Epithelial cell of prostate (primary cell): ENCODE results near the gene PLP2.
A peak's percentile ranks its signal among the peaks of the same experiment; 100 is the strongest.
"Not testable (repeated sequence)": the region's sequence is repeated elsewhere in the genome, so short reads cannot be mapped to it uniquely, and the experiment has no call there.

Source experiments
- DNase-seq: peaks from one replicate; pipeline ENCODE4 v3.0.0-alpha.2; 2011; ENCODE audit warnings: low read depth, low spot score
- H3K27ac ChIP-seq: fragments of 450-650 bp; 2 replicates; pipeline ENCODE4 v1.5.1; 2017; ENCODE audit warnings: mild to moderate bottlenecking

The PLP2 gene

DNA sequence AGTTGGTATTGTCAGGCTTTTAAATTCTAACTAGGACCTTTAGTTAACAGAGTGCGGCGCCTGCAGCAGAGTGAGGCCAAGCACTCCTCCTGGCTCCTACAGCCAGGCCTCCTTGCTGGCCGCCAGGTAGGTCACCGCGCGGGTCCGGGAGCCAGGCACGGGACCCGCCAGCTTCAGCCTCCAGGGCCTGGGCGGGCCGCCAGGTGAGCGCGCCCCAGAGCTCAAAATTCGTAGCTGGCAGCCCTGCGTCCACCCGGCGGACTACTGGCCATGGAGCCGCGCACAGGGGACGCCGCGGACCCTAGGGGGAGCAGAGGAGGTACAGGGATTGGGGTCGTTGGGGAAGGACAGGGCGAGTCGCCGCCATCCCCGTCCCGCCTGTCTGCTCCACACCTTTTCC lies 9.1 kb upstream of the PLP2 start, which contains the start of gene MAGIX:
TSS of gene MAGIX (plus strand) at position 139 of the 400 bp plus-strand sequence. CDS start at position 271, 132 bp downstream.
- H3K27ac ChIP-seq = peak within 1 kb of the TSS; percentile 70
- no peak for DNase-seq

DNA sequence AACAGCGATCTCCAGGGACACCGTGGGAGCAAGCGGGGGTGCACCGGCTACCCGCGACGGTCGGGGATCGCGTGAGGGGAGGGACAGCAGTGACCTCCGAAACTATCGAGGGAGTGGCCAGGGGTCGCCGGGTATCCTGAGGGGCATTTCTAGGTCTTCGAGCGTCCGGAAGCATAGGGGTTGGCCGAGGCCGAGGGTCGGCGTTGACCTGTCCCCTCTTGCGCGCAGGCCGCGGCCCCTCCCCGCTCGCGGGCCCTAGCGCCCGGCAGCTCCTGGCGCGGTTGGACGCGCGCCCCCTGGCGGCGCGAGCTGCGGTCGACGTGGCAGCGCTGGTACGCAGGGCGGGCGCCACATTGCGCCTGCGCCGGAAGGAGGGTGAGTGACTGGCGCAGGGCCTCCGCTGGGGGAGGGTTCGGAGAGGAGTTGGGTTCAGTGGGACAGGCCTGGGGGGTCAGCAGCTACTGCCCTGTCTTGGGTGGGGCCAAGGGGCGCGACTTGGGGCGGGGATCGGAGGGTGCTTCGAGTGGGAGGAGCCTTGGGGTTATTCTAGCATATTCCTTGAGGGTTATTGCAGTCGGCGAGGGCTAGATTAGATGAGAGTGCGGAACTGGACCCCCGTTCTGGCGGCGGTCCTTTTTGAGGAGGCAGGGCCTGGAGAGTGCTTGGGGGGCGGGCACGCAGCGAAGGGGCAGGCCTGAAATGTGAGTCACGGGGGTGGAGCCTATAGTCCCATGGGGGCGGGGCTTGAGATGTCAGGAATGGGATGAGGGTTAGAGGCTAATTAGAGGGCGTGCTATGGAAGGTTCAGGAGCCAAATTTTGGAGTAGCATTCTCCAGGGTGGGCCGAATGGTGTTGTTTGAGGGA lies 7.9 kb upstream of the PLP2 start:
- no peak for DNase-seq
- peak overlapping the region; percentile 70 for H3K27ac ChIP-seq

DNA sequence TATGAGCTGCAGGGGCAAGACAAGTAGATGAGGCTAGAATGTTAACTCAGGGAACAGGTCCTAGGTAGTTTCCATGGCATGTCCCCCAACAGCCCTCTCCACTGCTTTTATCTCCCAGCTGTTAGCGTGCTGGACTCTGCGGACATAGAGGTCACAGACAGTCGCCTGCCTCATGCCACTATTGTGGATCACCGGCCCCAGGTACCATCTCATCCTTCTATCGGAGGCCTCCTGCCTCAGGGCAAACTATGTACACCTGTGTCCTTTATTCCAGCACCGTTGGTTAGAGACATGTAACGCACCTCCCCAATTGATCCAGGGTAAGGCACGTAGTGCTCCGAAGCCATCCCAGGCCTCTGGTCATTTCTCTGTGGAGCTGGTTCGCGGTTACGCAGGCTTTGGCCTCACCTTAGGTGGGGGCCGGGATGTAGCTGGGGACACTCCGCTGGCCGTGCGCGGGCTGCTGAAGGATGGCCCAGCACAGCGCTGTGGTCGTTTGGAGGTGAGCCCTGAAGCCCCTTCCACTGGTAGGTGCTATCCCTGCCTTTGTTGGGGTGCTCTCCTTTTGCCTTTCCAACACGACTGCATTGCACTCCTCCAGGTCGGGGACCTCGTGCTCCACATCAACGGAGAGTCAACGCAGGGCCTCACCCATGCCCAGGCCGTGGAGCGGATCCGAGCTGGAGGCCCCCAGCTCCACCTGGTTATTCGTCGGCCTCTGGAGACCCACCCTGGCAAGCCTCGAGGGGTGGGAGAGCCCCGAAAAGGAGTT lies 6.9 kb upstream of the PLP2 start:
- peak overlapping the region; percentile 70 for H3K27ac ChIP-seq
- DNase-seq = no peak

DNA sequence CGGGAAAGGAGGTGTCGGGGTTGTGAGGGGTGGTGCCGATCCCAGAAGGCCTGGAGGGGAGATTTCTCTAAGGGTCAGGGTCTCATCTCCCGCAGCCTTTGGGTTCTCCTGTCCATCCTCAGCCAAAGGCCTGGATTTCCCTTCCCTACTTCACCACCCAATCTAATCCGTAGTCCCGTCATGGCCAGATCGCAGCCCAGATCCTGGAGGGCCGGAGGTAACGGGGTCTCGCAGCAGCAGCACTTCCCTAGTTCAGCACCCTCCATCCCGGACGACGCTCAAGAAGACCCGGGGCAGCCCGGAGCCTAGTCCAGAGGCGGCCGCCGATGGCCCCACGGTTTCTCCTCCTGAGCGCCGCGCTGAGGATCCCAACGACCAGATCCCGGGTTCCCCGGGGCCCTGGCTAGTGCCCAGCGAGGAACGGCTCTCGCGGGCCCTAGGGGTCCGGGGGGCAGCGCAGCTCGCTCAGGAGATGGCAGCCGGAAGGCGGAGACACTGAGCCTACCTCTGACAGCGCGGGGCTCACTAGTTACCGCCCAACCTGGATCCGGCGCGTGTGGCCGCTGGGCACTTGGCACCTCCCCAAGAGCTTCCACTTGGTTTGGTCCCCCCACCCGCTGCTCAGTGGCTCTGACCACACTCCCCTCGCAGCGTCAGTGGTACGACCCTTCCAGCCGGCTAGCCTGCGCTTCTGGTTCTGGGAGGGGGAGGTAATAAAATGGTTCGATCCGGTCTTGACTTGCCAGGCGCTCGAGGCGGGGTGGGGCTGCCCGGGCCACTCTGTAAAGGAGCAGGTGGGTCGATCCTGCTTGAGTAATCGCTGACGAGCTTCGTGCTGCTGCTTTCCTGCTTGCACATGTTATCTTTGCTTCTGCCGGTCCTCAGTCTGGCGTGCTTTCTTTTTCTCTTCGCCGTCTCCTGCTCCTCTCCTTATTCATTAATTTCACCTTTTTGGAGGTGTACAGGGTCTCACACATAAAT lies 5.5 kb upstream of the PLP2 start:
- H3K27ac ChIP-seq = peak overlapping the region; percentile 97
- peak; percentile 77 for DNase-seq

DNA sequence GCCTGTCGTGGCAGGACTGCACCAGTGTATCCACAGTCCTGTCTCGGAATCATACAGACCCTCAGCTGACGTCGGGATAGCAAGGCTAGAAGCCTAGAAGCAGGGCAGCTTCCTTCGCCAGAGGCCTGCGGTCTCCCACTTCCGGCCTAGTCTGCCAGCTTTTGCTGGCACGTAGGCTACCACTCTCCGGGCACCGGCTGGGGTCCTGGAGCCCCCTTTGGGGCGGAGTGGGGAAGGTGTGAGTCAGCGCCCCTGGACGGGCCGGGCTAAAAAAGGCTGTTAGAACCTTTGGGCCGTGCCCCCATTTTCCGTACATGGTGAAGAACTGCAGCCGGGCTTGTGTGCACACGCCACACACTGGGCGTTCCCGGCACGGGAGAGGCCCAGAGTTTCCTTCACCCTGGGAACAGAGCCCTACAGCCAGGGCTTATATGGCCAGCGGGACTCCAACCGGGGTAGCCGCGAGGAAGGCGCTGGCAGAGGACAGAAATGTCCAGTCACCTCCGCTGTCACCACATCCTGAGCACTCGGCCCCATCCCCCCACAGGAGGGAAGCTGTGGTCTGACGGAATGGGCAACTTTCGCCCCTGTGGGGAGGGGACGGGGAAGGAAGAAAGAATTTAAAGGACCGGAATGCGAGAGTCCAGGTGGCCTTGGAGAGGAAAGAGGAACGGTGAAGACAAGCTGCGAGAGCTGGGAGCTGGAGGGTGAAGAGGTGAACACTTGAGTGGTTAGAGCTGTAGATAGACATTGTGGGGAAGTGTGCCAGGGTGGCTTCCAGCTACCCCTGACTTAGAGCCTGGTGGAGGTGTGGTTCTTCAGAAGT lies 4.6 kb upstream of the PLP2 start:
- no peak for DNase-seq

DNA sequence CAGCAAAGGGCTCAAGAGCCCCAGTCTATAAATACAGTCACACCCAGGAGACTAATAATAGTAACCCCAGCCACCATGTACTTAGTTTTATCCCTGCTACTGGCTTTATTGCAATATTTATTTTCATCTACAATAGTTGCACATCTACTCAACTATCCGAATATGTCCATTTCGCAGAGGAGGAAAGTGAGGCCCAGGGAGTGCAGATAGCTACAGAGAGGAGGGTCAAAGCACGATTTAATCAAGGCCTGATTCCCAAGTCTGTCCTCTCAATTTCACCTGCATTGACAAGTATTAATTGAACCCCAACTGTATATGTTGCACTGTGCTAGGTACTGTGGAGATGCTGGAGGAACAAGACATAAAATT lies 4.0 kb upstream of the PLP2 start:
- H3K27ac ChIP-seq = peak overlapping the region; percentile 97
- DNase-seq = no peak

More for the DNA sequence above, 4.6 kb upstream of the PLP2 start:
- H3K27ac ChIP-seq = peak overlapping the region; percentile 97

DNA sequence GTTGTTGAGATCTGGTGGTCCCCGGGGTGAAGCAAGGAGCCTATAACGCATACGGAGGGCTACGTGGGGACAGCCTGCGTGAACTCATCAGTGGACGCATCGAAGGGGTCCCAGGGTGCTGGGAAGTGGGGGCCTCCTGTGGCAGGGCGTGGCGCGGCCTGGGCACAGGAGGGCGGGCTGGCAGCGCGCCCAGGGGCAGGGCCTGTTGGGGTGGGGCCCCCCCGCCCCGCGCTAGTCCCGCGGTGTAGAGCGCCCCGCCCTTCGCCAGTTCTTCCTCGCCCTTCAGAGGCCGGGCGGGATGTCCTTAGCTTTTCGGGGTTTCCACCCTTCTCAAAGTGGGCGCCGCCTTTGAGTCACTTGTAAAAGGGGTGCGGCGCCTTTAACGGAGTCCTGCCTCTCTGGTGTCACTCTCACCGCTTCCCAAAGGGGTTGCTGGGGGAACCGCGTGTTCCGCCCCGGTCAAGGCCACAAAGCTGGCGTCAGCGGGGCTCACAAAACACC lies 632 bp downstream of the PLP2 start:
- no peak for DNase-seq
- peak overlapping the region; percentile 88 for H3K27ac ChIP-seq

DNA sequence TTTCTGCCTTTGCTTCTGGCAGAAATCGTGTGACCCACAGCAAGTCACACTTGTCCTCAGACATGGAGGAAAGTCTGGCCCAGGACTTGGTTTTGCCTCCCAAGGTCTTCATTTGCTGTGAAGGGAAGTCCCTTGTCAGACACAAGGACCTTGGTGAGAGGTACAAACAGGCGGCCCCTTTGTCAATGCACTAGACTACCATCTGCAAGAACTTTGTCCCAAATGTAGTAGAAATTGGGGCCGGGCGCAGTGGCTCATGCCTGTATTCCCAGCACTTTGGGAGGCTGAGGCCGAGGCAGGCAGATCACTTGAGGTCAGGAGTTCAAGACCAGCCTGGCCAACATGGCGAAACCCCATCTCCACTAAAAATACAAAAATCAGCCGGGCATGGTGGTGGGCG lies 1.8 kb downstream of the PLP2 start:
- DNase-seq = not testable (repeated sequence)
- H3K27ac ChIP-seq = peak overlapping the region; percentile 88

DNA sequence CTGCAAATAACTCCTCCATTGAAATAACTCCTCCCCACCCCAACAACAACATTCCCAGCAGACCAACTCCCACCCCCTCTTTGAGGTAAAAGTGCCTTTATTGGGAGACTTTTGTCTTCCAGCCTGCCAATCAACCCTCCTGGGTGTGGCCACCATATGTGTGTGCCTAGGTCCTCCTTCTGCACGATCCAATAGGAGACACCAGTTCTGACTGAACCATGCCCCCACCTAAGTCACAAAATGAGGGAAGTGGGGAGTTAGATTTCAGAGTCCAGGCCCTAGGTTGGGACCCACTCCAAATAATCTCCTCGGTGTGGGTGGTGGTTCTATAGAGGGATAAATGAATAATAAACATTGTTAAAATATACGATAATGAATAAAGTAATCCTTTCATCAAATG lies 3.0 kb downstream of the PLP2 start:
- peak overlapping the region; percentile 83 for H3K27ac ChIP-seq

DNA sequence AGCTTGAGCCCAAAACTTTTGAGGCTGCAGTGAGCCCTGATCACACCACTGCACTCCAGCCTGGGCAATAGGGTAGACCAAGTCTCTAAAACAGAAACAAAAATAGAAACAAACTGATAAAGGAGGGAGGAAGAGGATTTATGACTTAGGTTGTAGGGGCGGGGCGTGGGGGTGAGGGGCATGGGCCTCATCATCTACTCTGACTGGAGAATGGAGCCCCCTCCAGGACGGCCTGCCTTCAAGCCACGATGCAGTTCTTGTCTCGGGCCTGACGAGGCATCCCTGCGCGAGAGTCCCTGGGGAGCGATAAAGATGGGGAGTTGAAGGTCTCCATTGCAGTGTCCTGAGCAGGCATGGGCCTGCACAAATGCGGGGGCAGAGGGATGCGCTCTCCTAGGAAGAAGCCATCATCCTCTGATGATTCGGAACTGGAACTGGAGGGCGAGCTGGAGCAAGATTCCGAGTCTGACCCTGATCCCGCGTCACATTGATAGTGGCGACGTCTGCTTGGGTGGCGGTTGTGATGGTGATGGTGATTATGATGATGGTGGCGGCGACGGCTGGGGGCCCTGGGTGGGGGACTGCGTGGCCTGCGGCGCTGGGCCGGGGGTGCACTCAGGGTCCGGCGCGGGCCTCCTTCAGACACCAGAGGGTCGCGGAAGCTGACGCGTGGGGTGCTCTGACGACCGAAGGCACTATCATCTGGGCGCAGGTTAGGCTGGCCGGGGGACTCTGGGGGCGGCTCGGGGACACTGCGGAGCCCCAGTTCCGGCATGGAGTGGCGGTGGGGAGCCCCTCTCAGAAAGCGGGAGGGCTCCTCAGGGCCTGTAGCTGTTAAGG lies 4.0 kb downstream of the PLP2 start:
- DNase-seq = no peak
- H3K27ac ChIP-seq = peak overlapping the region; percentile 83

More for the DNA sequence above, 3.0 kb downstream of the PLP2 start:
- no peak for DNase-seq

DNA sequence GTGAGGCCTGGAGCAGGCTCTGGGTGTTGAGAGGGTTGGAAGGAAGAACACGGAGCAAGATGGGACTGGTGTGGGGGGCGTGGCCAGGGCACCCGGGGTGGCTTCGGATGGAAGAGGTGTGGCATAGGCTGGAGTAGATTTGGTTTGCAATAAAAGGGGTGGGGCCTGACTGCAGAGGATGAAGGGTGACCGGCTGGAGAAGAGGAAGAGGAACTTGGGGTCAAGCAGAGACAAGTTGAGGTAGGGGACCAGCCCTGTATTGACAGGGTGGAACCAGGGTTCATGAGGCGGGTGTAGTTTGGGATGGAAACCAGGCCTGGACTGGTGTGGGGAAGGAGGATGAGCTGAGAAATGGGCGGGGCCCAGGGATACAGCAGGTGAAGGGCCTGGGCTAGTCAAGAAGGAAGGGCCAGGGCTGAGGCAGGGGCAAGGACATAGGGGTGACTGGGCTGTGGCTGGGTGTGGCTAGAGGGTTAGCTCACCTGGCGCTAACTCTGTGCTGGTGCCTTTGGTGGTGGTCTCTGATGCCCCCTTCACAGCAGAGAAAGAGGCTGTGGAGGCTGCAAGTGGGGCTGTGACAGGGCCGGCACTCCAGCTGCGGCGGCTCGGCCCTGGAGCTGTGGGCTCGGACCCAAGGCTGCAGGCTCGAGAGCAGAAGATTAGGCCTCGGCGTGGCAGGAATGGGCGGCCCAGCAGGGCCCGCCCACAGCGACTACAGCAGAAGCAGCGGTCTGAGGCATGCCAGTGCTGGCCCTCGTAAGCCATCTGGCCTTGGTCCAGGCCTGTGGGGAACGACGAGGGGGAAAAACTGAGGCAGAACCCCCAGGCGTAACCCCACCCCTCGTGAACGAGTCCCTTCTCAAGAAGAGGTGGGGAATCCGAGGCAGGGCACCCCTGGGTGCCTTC lies 5.0 kb downstream of the PLP2 start:
- no peak for DNase-seq
- peak overlapping the region; percentile 83 for H3K27ac ChIP-seq

DNA sequence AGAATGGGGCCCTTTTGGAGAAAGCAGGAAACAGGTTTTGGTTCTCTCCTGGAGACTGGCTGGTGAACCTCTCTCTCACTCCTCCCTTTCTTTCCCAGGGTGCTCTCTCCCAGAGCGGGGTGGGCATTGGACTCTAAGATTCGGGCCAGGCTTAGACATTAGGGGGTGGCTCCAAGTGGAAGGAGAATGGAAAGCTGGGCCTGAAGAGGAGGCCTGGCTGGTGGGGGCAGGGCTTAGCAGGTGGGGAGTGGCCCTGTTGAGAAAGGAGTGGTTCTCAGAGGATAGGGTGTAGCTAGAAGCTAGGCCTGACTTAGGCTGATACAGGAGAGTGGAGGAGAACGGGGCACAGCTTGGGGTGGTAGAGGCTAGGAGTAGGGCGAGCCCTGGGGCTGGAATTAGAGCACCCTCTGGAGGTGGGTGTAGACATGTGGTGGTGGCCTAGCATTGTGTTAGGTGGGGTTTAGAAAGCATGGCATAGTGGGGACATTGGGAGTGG lies 5.7 kb downstream of the PLP2 start:
- no peak for DNase-seq
- peak overlapping the region; percentile 83 for H3K27ac ChIP-seq

DNA sequence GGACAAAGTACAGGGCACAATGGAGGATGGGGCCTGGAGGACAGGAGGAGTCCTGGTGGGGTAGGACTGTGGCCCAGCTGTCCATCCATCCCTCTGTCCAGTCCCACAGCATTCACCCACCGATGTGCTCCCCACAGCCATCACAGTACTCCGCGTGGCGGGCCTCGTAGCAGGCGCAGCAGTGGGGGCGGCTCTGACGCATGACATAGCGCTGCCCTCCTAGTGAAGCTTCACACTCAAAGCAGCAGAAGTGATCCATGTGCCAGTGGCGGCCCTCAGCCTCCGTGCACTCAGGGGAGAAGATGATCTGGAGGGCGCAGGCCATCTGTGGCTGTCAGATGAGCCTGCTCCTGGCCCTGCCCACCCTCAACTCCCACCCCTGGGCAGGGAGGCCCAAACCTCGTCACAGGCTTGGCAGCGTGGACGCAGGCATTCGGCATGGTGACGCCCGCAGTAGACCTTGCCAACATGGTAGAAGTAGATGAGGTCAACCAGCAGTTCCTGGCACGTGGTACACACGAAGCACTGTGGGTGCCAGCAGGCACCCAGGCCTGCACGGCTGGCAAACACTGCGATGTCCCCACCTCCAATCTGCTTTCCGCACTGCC lies 6.3 kb downstream of the PLP2 start:
- H3K27ac ChIP-seq = peak overlapping the region; percentile 83
- no peak for DNase-seq

DNA sequence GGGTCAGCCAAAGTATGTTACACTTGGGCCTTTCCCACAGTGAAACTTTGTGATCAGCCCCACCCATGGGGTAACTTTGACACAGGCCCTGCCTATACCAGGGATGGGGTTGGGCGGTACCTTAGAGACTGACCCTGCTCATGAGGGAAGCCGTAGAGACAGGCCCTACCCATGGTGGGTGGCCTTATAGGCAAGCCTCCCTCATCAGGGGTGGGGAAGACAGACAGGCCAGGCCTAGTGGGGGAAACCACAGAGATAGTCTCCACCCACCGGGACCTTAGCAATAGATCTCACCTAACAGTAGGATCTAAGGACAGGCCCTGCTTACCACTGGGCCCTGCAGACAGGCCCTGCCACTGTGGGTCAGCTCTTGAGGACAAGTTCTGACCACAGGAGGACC lies 6.8 kb downstream of the PLP2 start:
- no peak overlapping the region for H3K27ac ChIP-seq
- DNase-seq = no peak

DNA sequence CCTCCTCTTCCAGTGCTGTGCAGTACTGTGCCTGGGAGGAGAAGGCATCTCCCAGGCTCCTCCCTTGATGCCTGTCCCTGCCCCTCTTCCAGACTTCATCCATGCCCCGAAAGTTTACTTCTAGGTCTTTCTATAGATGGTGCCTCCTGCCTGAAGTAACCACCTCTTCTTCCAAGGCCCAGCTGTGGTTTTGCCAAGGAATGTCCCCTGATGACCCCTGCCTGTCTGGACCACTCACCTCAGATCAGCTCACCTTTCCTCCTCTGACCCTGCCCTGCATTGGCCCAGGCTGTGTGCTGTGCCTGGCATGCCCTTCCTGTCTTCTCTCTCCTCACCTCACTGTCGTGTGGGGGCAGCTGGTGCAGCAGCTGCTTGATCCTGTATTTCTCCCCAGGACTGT lies 7.7 kb downstream of the PLP2 start:
- DNase-seq = no peak
- H3K27ac ChIP-seq = no peak overlapping the region

DNA sequence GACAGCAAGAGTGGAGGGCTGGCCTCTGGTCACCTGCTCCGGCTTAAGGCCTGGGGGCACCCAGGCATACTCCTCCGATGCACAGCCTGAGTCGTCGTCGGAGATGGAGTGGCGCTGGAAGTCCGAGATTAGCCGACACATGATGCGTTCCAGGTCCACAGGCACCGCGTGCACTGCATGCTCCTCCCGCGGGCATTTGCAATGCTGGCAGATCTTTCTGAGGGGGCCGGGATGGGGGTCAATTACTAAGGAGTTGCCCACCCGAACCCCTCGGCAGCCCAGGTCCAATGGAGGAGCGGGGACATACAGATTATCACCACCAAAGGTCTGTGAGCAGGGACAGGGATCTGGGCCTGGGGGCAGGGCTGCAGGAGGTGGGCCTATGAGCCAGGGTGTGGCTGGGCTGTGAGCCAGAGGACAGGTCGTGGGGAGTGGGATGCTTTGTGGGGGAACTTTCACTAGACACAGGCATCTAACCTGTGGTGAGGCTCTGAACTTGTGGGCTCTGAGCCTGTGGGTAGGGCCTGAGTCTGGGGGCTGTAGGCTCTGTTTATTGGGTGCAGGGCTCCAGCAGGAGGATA lies 12.1 kb downstream of the PLP2 start:
- peak overlapping the region; percentile 80 for H3K27ac ChIP-seq

More for the DNA sequence above, 12.1 kb downstream of the PLP2 start:
- no peak for DNase-seq
